GM19324 (cell line): ENCODE measurements around the gene SP6.

Experiments
- ATAC-seq: cut with Tn5 transposase; IDR thresholded peaks from one replicate; pipeline ENCODE4 v1.9.1; 2021; ENCODE audit warnings: mild to moderate bottlenecking, moderate library complexity; ENCODE audit not compliant: unreplicated experiment, low FRiP score

Gene SP6

GRCh38 chr17:47800686-47801085, 50.3 kb downstream of the SP6 start:
- ATAC-seq = no peak

- no peak for ATAC-seq
Observed at GRCh38 chr17:47797797-47798196, 53.2 kb downstream of the SP6 start.
